Suprapubic skin (tissue), 3 donors: ENCODE results near the gene CHTF18.

Experiments
- EP300 ChIP-seq: sonication (generic); formaldehyde crosslinking; IDR thresholded peaks from one replicate; pipeline ENCODE4 v1.6.1; 2017; ENCODE audit warnings: antibody characterized with exemption
- TF ChIP-seq, protein P1 (sequence below), 2 donors: fragments of 200-600 bp in 1 of 2; fragments of 450-650 bp in 1 of 2; sonication (generic) in 1 of 2; IDR thresholded peaks; one replicate each; pipeline ENCODE4 v1.5.1; 2016 to 2019; ENCODE audit warnings: antibody characterized with exemption in 2 of 2, mild to moderate bottlenecking in 1 of 2, moderate library complexity in 1 of 2

DNA sequence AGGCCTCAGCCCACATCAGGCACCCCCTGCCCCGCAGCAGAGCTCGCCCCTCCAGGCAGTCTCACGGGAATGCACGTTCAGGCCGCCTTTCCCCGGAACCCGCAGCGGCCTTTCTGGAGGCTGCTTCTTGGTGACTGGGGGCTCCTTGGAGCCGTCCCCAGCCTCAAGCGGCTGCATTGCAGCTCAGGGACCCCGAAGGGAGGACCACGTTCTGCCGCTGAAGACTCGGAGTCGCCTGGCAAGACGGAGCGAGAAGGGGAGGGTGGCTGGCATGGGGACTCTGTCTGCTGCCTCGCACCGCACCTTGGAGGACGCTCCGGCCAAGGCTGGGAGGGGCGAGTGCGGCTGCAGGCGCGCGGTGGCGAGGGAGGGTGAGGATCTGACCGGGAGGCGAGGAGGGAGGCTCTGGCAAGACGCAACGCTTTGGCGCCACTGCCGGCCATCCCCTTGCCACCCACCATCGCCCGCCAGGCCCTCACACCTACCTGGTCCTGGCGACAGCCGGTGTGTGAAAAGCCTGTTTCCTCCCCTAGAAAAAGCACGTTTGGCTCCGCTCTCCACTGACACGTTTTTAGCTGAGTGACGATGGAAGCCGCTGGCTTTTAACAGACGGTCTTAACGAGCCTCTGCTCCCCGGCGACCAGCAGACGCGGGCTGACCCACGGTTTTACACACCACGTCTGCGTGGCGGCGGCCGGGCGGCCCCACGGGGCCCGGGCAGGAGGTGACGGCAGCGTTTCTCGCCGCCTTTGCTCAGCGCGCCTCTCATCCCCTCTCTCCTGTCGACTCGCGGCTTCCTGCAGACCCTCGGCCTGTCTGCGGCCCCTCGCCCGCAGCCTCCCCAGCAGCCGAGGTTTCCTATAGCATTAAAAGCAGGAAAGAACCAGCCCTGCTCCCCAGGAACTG, 28.8 kb downstream of the CHTF18 start:
- TF ChIP-seq EP300 = no peak
- TF ChIP-seq, protein P1, sequence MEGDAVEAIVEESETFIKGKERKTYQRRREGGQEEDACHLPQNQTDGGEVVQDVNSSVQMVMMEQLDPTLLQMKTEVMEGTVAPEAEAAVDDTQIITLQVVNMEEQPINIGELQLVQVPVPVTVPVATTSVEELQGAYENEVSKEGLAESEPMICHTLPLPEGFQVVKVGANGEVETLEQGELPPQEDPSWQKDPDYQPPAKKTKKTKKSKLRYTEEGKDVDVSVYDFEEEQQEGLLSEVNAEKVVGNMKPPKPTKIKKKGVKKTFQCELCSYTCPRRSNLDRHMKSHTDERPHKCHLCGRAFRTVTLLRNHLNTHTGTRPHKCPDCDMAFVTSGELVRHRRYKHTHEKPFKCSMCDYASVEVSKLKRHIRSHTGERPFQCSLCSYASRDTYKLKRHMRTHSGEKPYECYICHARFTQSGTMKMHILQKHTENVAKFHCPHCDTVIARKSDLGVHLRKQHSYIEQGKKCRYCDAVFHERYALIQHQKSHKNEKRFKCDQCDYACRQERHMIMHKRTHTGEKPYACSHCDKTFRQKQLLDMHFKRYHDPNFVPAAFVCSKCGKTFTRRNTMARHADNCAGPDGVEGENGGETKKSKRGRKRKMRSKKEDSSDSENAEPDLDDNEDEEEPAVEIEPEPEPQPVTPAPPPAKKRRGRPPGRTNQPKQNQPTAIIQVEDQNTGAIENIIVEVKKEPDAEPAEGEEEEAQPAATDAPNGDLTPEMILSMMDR (IDR thresholded peaks at IDR 0.05) = no peak
